Measurements from ENCODE around the gene WDR31.

The WDR31 gene

DNA sequence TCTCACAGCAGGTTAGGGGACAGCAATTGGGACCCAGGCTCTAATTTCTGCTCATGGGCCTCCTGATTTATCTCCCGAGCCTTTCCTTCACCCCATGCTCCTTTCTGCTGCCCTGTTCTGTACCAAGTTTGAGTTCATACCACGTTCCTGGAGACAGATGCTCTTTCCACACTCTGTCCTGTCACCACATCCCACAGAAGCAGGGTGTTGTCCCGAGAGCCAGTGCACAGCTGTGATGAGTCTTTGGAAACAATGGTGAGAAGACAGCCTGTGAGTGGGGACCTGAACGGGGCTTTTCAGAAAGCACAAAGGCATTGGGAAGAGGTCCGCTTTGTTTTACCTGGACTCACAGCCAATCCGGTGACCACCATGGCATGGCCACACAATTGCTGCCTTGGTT, 17.4 kb downstream of the WDR31 start:
- Histone ChIP-seq H3K9ac (ENCODE audit: low read length) (no peak overlapping the region), H3K4me1 (ENCODE audit: insufficient read depth, low read length) (no peaks in the 10 kb centered on the region), H3K36me3 (ENCODE audit: insufficient read depth, low read length) (peaks cover 37% of the 10 kb centered on the region), H3K4me3 (ENCODE audit: low read depth in 1 of 2, low read length in 2 of 2) (no peak overlapping the region), H3K9me3 (ENCODE audit: low read length) (no peaks in the 10 kb centered on the region), H3K27me3 (ENCODE audit: control insufficient read depth in 1 of 2, insufficient read depth in 2 of 2, low read length in 2 of 2) (no peaks in the 10 kb centered on the region), H3K27ac (ENCODE audit: low read depth, low read length) (no peak overlapping the region)

DNA sequence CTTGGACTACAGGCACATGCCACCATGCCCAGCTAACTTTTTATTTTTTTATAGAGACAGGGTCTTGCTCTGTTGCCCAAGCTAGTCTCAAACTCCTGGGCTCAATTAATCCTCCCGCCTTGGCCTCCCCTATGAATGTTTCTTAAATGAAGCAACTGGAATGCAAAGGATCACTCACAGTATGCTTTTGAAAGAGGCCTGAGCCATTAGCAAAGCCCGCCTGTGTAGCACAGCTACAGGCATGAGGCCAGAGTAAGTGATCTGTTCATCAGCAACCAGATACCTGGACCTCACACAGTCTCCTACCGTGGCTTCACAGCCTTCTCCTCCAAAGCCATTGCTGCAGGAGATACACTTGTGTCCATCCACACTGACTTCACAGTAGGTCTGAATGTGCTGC, 20.0 kb downstream of the WDR31 start:
- Histone ChIP-seq H3K9ac (ENCODE audit: low read length) (no peak overlapping the region), H3K4me1 (ENCODE audit: insufficient read depth, low read length) (no peaks in the 10 kb centered on the region), H3K27ac (ENCODE audit: low read depth, low read length) (no peak overlapping the region), H3K27me3 (ENCODE audit: control insufficient read depth in 1 of 2, insufficient read depth in 2 of 2, low read length in 2 of 2) (no peaks in the 10 kb centered on the region), H3K36me3 (ENCODE audit: insufficient read depth, low read length) (peaks cover 44% of the 10 kb centered on the region), H3K4me3 (ENCODE audit: low read depth in 1 of 2, low read length in 2 of 2) (no peak overlapping the region), H3K9me3 (ENCODE audit: low read length) (no peaks in the 10 kb centered on the region)

DNA sequence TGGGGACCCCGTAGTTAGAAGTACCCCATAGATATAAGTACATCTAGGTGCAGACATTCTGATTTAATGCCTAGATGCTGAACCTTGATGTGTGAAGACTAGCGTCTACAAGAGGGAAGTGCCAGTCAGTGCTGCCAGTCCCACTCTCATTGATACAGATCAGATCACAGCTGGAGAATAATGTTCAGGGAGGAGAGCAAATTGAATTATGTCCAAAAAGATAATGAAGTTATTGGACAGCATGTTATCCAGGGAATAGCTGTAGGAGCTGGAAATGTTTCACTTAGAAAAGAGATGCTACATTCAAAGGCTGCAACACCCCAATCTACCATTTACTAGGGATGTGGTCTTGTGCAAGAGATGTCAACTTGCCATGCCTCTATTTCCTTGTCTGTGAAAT, 21.0 kb downstream of the WDR31 start:
- H3K9me3 ChIP-seq (ENCODE audit: low read length) = no peaks in the 10 kb centered on the region
- no peak overlapping the region for H3K27ac ChIP-seq (ENCODE audit: low read depth, low read length)
- no peaks in the 10 kb centered on the region for H3K4me1 ChIP-seq (ENCODE audit: insufficient read depth, low read length)
- no peak overlapping the region for H3K9ac ChIP-seq (ENCODE audit: low read length)
- H3K27me3 ChIP-seq (ENCODE audit: control insufficient read depth in 1 of 2, insufficient read depth in 2 of 2, low read length in 2 of 2) = no peaks in the 10 kb centered on the region
- peaks cover 44% of the 10 kb centered on the region for H3K36me3 ChIP-seq (ENCODE audit: insufficient read depth, low read length)
- H3K4me3 ChIP-seq (ENCODE audit: low read depth in 1 of 2, low read length in 2 of 2) = no peak overlapping the region

DNA sequence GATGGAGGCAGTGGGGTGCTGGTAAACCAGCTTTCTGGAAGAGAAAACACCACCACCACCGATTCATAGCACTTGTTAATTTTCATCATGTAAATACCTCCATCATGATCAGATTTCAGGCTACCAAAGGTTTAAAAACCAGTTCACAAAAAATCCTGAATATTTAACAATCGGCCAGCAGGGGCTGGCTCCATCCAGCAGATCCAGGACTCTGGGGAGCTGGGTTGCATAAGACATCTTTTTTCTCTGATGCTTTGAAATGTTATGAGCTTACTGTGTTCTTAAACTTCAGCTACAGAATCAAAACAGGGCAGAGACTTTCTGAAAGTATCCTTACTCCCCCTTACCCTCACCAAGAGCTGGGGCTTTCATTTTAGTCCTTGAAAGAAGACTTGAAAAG, 22.3 kb downstream of the WDR31 start:
- no peak overlapping the region for H3K4me3 ChIP-seq (ENCODE audit: low read depth in 1 of 2, low read length in 2 of 2)
- peaks cover 44% of the 10 kb centered on the region for H3K36me3 ChIP-seq (ENCODE audit: insufficient read depth, low read length)
- no peaks in the 10 kb centered on the region for H3K4me1 ChIP-seq (ENCODE audit: insufficient read depth, low read length)
- no peak overlapping the region for H3K27ac ChIP-seq (ENCODE audit: low read depth, low read length)
- H3K9me3 ChIP-seq (ENCODE audit: low read length) = no peaks in the 10 kb centered on the region
- H3K9ac ChIP-seq (ENCODE audit: low read length) = no peak overlapping the region
- H3K27me3 ChIP-seq (ENCODE audit: control insufficient read depth in 1 of 2, insufficient read depth in 2 of 2, low read length in 2 of 2) = no peaks in the 10 kb centered on the region

DNA sequence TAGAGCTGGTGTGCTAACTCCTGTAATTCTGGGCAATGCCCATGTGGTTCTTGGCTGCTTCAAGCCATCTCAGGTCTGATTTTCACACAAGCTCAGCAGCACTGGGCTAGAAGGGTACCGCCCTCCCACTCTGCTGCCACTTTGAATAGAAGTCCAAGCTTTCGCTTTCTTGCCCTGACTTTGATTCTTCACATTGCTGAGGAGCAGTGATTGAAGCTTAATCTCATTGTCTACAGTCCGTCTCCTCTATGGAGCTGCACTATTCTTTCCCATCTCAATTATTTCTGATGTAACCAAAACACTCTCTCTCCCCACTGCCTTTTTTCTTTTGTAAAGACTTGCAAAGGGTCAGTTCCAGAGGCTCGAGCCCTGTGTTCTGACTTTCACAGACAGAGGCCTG, 24.0 kb downstream of the WDR31 start:
- H3K27me3 ChIP-seq (ENCODE audit: control insufficient read depth in 1 of 2, insufficient read depth in 2 of 2, low read length in 2 of 2) = no peaks in the 10 kb centered on the region
- H3K27ac ChIP-seq (ENCODE audit: low read depth, low read length) = no peak overlapping the region
- H3K9me3 ChIP-seq (ENCODE audit: low read length) = no peaks in the 10 kb centered on the region
- H3K4me3 ChIP-seq (ENCODE audit: low read depth in 1 of 2, low read length in 2 of 2) = no peak overlapping the region
- no peaks in the 10 kb centered on the region for H3K4me1 ChIP-seq (ENCODE audit: insufficient read depth, low read length)
- H3K9ac ChIP-seq (ENCODE audit: low read length) = no peak overlapping the region
- peaks cover 39% of the 10 kb centered on the region for H3K36me3 ChIP-seq (ENCODE audit: insufficient read depth, low read length)

DNA sequence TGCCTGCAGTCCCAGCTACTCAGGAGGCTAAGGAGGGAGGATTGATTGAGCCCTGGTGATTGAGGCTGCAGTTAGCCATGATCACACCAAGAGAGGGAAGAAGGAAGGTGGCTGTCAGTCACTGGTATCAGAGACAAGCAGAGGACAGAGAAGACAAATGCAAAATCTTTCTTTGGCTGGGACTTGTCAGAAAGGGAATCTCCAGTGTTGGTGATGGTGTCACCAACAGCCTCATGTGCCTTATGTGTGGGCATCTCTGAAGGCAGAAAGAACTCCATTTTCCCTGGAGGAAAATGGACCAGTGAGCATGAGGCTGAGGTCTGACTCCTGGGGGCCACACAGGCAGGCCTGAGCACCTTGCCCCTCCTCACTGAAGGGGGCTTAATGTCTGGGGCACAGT, 24.8 kb downstream of the WDR31 start:
- Histone ChIP-seq H3K27ac (ENCODE audit: low read depth, low read length) (no peak overlapping the region), H3K9me3 (ENCODE audit: low read length) (no peaks in the 10 kb centered on the region), H3K4me3 (ENCODE audit: low read depth in 1 of 2, low read length in 2 of 2) (no peak overlapping the region), H3K36me3 (ENCODE audit: insufficient read depth, low read length) (peaks cover 31% of the 10 kb centered on the region), H3K27me3 (ENCODE audit: control insufficient read depth in 1 of 2, insufficient read depth in 2 of 2, low read length in 2 of 2) (no peaks in the 10 kb centered on the region), H3K9ac (ENCODE audit: low read length) (no peak overlapping the region), H3K4me1 (ENCODE audit: insufficient read depth, low read length) (no peaks in the 10 kb centered on the region)

DNA sequence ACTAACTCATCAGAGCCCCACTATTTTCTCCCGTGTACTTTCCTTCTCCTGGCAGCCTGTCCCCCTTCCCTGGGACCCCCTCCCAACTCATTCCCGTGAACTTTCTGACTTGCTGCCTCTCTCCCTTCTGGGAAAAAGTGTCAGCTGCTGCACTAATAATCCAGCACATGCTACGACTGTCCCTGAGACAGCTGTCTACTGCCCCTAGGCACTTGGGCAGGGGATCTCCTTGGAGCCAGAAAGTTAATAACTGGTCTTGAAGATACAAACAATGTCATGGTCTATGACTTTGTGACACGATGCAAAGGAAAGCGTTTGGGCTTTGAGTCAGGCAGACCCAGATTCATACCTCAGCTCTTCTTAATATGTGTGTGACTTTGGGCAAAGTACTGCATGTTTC, 26.8 kb downstream of the WDR31 start:
- Histone ChIP-seq H3K4me1 (ENCODE audit: insufficient read depth, low read length) (no peaks in the 10 kb centered on the region), H3K27ac (ENCODE audit: low read depth, low read length) (no peak overlapping the region), H3K4me3 (ENCODE audit: low read depth in 1 of 2, low read length in 2 of 2) (no peak overlapping the region), H3K9me3 (ENCODE audit: low read length) (no peaks in the 10 kb centered on the region), H3K27me3 (ENCODE audit: control insufficient read depth in 1 of 2, insufficient read depth in 2 of 2, low read length in 2 of 2) (no peaks in the 10 kb centered on the region), H3K9ac (ENCODE audit: low read length) (no peak overlapping the region), H3K36me3 (ENCODE audit: insufficient read depth, low read length) (peaks cover 12% of the 10 kb centered on the region)

DNA sequence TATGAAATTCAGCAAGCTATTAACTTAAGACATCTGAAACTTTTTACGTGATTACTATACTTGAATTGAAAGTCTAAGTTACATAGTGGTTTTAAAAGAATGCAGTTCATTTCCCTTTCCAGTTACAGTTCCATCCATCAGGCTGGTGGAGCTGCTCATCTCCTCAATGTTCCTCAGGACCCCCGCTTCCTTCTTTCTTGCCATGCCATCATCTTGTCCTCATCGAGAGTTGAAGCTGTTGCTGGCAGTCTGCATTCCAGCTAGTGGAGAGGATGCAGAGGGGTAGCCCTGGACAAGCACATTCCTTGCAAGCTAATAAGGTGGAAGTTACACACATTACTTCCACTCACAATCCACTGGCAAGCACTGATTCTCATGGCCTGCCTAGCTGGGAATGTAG, 28.1 kb downstream of the WDR31 start:
- Histone ChIP-seq H3K36me3 (ENCODE audit: insufficient read depth, low read length) (peaks cover 2% of the 10 kb centered on the region), H3K4me1 (ENCODE audit: insufficient read depth, low read length) (no peaks in the 10 kb centered on the region), H3K27me3 (ENCODE audit: control insufficient read depth in 1 of 2, insufficient read depth in 2 of 2, low read length in 2 of 2) (no peaks in the 10 kb centered on the region), H3K9ac (ENCODE audit: low read length) (no peak overlapping the region), H3K27ac (ENCODE audit: low read depth, low read length) (no peak overlapping the region), H3K4me3 (ENCODE audit: low read depth in 1 of 2, low read length in 2 of 2) (no peak overlapping the region), H3K9me3 (ENCODE audit: low read length) (no peaks in the 10 kb centered on the region)

DNA sequence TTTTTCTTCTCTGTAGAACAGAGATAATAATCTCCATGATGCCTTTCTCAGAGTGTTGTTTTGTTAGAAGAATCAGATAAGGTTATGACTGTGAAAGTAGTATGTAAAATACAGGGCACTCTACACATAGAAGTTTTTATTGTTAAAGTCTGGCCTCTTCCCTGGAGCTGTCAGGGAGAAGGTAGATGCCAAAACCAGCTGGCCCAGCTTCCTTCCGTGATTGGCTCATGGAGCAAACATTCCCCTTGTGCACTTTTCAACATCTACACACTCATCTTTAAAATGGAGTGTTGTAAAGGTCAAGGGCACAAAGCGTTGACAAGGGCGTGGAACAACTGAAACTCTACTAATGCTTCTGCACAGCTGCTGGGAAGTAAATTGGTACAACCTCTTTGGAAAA, 29.5 kb downstream of the WDR31 start:
- H3K4me1 ChIP-seq (ENCODE audit: insufficient read depth, low read length) = no peaks in the 10 kb centered on the region
- H3K27me3 ChIP-seq (ENCODE audit: control insufficient read depth in 1 of 2, insufficient read depth in 2 of 2, low read length in 2 of 2) = no peaks in the 10 kb centered on the region
- H3K4me3 ChIP-seq (ENCODE audit: low read depth in 1 of 2, low read length in 2 of 2) = no peak overlapping the region
- H3K9ac ChIP-seq (ENCODE audit: low read length) = no peak overlapping the region
- H3K9me3 ChIP-seq (ENCODE audit: low read length) = no peaks in the 10 kb centered on the region
- H3K36me3 ChIP-seq (ENCODE audit: insufficient read depth, low read length) = no peaks in the 10 kb centered on the region
- H3K27ac ChIP-seq (ENCODE audit: low read depth, low read length) = no peak overlapping the region

DNA sequence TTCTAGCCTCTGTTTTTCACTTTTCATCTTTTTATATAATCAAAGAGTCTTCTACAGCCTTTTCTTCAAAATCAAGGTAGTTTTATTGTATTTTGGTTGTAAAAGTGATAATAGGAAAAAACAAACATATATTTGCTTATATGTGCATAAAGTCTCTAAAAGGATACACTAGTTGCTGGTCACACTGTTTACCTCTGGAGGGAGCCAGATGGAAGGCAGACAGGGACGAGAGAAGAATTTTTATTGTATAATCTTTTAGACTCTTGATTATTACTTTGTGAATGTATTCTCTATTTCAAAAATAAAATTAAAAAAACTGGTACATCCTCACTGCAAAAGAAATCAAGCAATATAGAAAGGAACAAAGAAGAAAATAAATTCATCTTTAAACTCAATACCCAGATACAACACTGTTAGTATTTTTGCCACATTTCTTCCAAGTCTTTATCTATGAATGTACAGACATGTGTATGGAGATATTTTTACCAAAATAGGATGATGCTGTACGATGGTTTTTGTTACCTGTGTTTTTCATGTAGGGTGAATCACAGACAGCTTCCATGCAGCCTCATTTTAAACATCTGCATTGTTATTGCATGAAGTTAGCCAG, 30.8 kb downstream of the WDR31 start:
- H3K9ac ChIP-seq (ENCODE audit: low read length) = no peak overlapping the region
- H3K9me3 ChIP-seq (ENCODE audit: low read length) = no peaks in the 10 kb centered on the region
- H3K4me3 ChIP-seq (ENCODE audit: low read depth in 1 of 2, low read length in 2 of 2) = no peak overlapping the region
- no peaks in the 10 kb centered on the region for H3K27me3 ChIP-seq (ENCODE audit: control insufficient read depth in 1 of 2, insufficient read depth in 2 of 2, low read length in 2 of 2)
- no peaks in the 10 kb centered on the region for H3K4me1 ChIP-seq (ENCODE audit: insufficient read depth, low read length)
- H3K36me3 ChIP-seq (ENCODE audit: insufficient read depth, low read length) = no peaks in the 10 kb centered on the region
- no peak overlapping the region for H3K27ac ChIP-seq (ENCODE audit: low read depth, low read length)

DNA sequence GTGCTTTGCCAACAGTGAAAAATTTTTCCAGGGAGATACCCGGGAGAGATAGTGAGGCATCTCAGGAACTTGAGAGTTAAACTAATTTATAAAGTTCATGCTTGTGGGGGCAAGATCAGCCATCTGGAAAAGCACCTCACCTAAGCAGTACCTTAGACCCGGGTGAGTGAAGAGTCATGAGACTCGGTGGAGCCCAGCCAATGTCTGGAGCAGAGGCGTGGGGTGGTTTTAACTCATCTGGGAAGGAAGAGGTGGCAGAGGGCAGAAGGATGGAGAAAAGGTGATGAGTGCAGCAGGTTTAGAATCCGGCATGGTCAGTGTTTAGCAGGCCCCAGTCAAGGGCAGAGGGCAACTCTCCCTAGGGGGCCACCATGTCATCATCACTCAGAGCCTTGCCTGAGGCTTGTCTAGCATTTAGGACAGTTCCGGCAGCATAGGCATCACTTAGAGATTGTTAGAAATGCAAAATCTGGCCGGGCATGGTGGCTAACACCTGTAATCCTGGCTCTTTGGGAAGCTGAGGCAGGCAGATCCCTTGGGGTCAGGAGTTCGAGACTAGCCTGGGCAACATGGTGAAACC, 32.6 kb downstream of the WDR31 start:
- Histone ChIP-seq H3K4me3 (ENCODE audit: low read depth in 1 of 2, low read length in 2 of 2) (no peak overlapping the region), H3K27me3 (ENCODE audit: control insufficient read depth in 1 of 2, insufficient read depth in 2 of 2, low read length in 2 of 2) (no peaks in the 10 kb centered on the region), H3K4me1 (ENCODE audit: insufficient read depth, low read length) (no peaks in the 10 kb centered on the region), H3K9me3 (ENCODE audit: low read length) (no peaks in the 10 kb centered on the region), H3K36me3 (ENCODE audit: insufficient read depth, low read length) (no peaks in the 10 kb centered on the region), H3K27ac (ENCODE audit: low read depth, low read length) (no peak overlapping the region), H3K9ac (ENCODE audit: low read length) (no peak overlapping the region)

DNA sequence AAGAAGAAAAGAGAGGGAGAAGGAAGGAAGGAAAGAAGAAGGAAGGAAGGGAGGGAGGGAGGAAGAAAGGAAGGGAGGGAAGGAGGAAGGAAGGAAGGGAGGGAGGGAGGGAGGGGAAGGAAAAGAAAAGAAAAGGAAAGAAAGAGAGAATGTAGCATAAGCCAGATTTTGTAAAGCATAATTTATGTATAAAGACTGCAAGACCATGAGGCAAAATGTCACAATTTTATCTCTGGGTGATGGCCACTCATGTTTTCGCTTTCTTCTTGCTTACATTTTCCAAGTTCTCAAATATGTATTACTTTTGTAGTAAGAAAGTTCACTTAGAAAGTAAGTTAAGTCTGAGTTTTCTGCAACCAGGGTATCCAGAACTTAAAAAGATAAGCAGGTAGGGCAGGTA, 33.5 kb downstream of the WDR31 start:
- Histone ChIP-seq H3K9ac (ENCODE audit: low read length) (no peak overlapping the region), H3K9me3 (ENCODE audit: low read length) (no peaks in the 10 kb centered on the region), H3K27ac (ENCODE audit: low read depth, low read length) (no peak overlapping the region), H3K27me3 (ENCODE audit: control insufficient read depth in 1 of 2, insufficient read depth in 2 of 2, low read length in 2 of 2) (no peaks in the 10 kb centered on the region), H3K36me3 (ENCODE audit: insufficient read depth, low read length) (no peaks in the 10 kb centered on the region), H3K4me3 (ENCODE audit: low read depth in 1 of 2, low read length in 2 of 2) (no peak overlapping the region), H3K4me1 (ENCODE audit: insufficient read depth, low read length) (no peaks in the 10 kb centered on the region)

Data from muscle layer of colon (tissue), 2 donors.